GM23338 (cell line): ENCODE measurements around the gene CNNM1. TPM values are rescaled to one million over a fixed set of nuclear protein-coding genes. Genes with fewer than 3 reads are reported as not detected.

Source experiments
- ATAC-seq: fragments of 200-7000 bp; cut with Tn5 transposase; 3 replicates; pipeline ENCODE4 v1.9.1; 2020
- DNase-seq: peaks from one replicate; pipeline ENCODE4 v3.0.0-alpha.2; 2015; ENCODE audit warnings: low spot score
- H2AFZ ChIP-seq: fragments of 200-600 bp; sonication (generic); 2 replicates; pipeline ENCODE4 v1.8.0; 2016; ENCODE audit warnings: antibody characterized with exemption, mild to moderate bottlenecking, moderate library complexity
- H3F3A ChIP-seq: fragments of 200-600 bp; sonication (generic); replicated peaks from 2 replicates; pipeline ENCODE4 v1.8.0; 2017; ENCODE audit warnings: antibody characterized with exemption, mixed run types, low read depth
- H3K27ac ChIP-seq: fragments of 200-600 bp; sonication (generic); 2 replicates; pipeline ENCODE4 v1.6.1; 2016; ENCODE audit warnings: low read depth
- H3K27me3 ChIP-seq: fragments of 200-600 bp; sonication (generic); 2 replicates; pipeline ENCODE4 v1.8.0; 2016; ENCODE audit warnings: mild to moderate bottlenecking, mixed run types, moderate library complexity; ENCODE audit not compliant: insufficient read depth
- H3K36me3 ChIP-seq: fragments of 200-600 bp; sonication (generic); 2 replicates; pipeline ENCODE4 v1.8.0; 2016; ENCODE audit warnings: mild to moderate bottlenecking; ENCODE audit not compliant: insufficient read depth
- H3K4me1 ChIP-seq: fragments of 200-600 bp; sonication (generic); 2 replicates; pipeline ENCODE4 v1.8.0; 2016; ENCODE audit warnings: mild to moderate bottlenecking, moderate library complexity; ENCODE audit not compliant: insufficient read depth
- H3K4me2 ChIP-seq: fragments of 200-600 bp; sonication (generic); 2 replicates; pipeline ENCODE4 v1.7.1; 2017; ENCODE audit warnings: mixed run types
- H3K4me3 ChIP-seq: fragments of 200-600 bp; sonication (generic); 2 replicates; pipeline ENCODE4 v1.6.1; 2016; ENCODE audit warnings: mixed run types
- H3K79me2 ChIP-seq: fragments of 200-600 bp; sonication (generic); replicated peaks from 2 replicates; pipeline ENCODE4 v1.8.0; 2017; ENCODE audit warnings: mild to moderate bottlenecking; ENCODE audit not compliant: insufficient read depth
- H3K9me2 ChIP-seq: fragments of 200-600 bp; sonication (generic); 2 replicates; pipeline ENCODE4 v1.8.0; 2017; ENCODE audit not compliant: insufficient read depth
- H4K20me1 ChIP-seq: fragments of 200-600 bp; sonication (generic); replicated peaks from 2 replicates; pipeline ENCODE4 v1.8.0; 2017; ENCODE audit warnings: mild to moderate bottlenecking; ENCODE audit not compliant: insufficient read depth
- H3K27ac Mint-ChIP-seq: 2 replicates; pipeline ENCODE4 v1.8.0; 2020; ENCODE audit warnings: inconsistent platforms, mild to moderate bottlenecking, moderate library complexity, mixed read lengths
- H3K27me3 Mint-ChIP-seq: 3 replicates; pipeline ENCODE4 v1.8.0; 2022; ENCODE audit warnings: low read depth, mild to moderate bottlenecking, moderate library complexity, mixed read lengths, inconsistent platforms; ENCODE audit not compliant: insufficient read depth, poor library complexity
- H3K36me3 Mint-ChIP-seq: 3 replicates; pipeline ENCODE4 v1.8.0; 2021; ENCODE audit warnings: low read depth, mild to moderate bottlenecking, inconsistent platforms, moderate library complexity, mixed read lengths
- H3K4me1 Mint-ChIP-seq: 3 replicates; pipeline ENCODE4 v1.8.0; 2020; ENCODE audit warnings: mild to moderate bottlenecking, inconsistent platforms, mixed read lengths
- H3K4me3 Mint-ChIP-seq: 3 replicates; pipeline ENCODE4 v1.8.0; 2021; ENCODE audit warnings: moderate library complexity, mild to moderate bottlenecking, inconsistent platforms, mixed read lengths
- H3K9me3 Mint-ChIP-seq: 3 replicates; pipeline ENCODE4 v1.8.0; 2020; ENCODE audit warnings: moderate library complexity, mild to moderate bottlenecking, inconsistent platforms, mixed read lengths
- CREB1 ChIP-seq: fragments of 250-450 bp; sonication (Bioruptor Pico); IDR thresholded peaks from 2 replicates; pipeline ENCODE4 v1.5.0; 2020; ENCODE audit warnings: low read depth, mild to moderate bottlenecking, moderate library complexity
- ETS1 ChIP-seq: IDR thresholded peaks from 2 replicates; pipeline ENCODE4 v1.6.1; 2016; ENCODE audit warnings: antibody characterized with exemption
- EZH2phosphoT487 ChIP-seq: fragments of 200-600 bp; sonication (generic); IDR thresholded peaks from one replicate; pipeline ENCODE4 v1.8.1; 2018; ENCODE audit warnings: antibody characterized with exemption; ENCODE audit not compliant: unreplicated experiment
- NANOG ChIP-seq: IDR thresholded peaks from 2 replicates; pipeline ENCODE4 v1.6.1; 2016; ENCODE audit warnings: antibody characterized with exemption, borderline replicate concordance
- POLR2AphosphoS5 ChIP-seq: IDR thresholded peaks from 2 replicates; pipeline ENCODE4 v1.6.1; 2016; ENCODE audit warnings: antibody characterized with exemption, low read depth
- STAT1 ChIP-seq: IDR thresholded peaks from one replicate; pipeline ENCODE4 v1.6.1; 2016; ENCODE audit warnings: antibody characterized with exemption; ENCODE audit not compliant: unreplicated experiment
- ZNF331 ChIP-seq: fragments of 250-450 bp; sonication (Bioruptor Pico); IDR thresholded peaks from 2 replicates; pipeline ENCODE4 v1.5.0; 2020; ENCODE audit warnings: low read depth, mild to moderate bottlenecking, moderate library complexity
- ZNF462 ChIP-seq: fragments of 250-450 bp; sonication (Bioruptor Pico); IDR thresholded peaks from 2 replicates; pipeline ENCODE4 v1.5.0; 2020; ENCODE audit warnings: mild to moderate bottlenecking, moderate library complexity
- polyA plus RNA-seq: library from polyadenylated mRNA; unstranded; fragments of >200 nt; fragmentation: Nextera tagmentation; extraction: Ambion mirVana; gene quantifications from 2 replicates; pipeline ENCODE4 v1.2.1, GENCODE V29; 2016
- total RNA-seq: library from RNA; depleted of rRNA; stranded (reverse); fragments of >200 nt; shearing (Covaris generic); gene quantifications from 2 replicates; pipeline ENCODE4 v1.2.3, GENCODE V29; 2014

CNNM1 gene
- total and polyA plus RNA-seq, 2 experiments from 2014 or later, result 0.52 to 0.90 TPM

GRCh38 chr10:99374972-99375371, 45.8 kb downstream of the CNNM1 start:
- Histone ChIP-seq H3K9me2 (no peaks in the 10 kb centered on the region), H3K79me2 (no peaks in the 10 kb centered on the region), H2AFZ (no peak overlapping the region), H4K20me1 (no peaks in the 10 kb centered on the region; the same call in 1 of the 2 replicates), H3K36me3 (no peaks in the 10 kb centered on the region), H3K27me3 (no peaks in the 10 kb centered on the region), H3K4me1 (no peaks in the 10 kb centered on the region), H3K4me2 (no peak overlapping the region), H3K27ac (no peak overlapping the region), H3K4me3 (no peak overlapping the region), H3F3A (no peaks in the 10 kb centered on the region)
- H3K27ac Mint-ChIP-seq, result no peak overlapping the region
- H3K27me3 Mint-ChIP-seq, result peaks cover 9% of the 10 kb centered on the region
- ATAC-seq (no peak), DNase-seq (no peak)
- no peak for TF ChIP-seq POLR2AphosphoS5
- TF ChIP-seq EZH2phosphoT487, result no peak
- TF ChIP-seq NANOG, result no peak
- TF ChIP-seq ZNF462, result no peak
- TF ChIP-seq ZNF331, result no peak
- H3K9me3 Mint-ChIP-seq, result no peaks in the 10 kb centered on the region
- H3K4me3 Mint-ChIP-seq, result no peak overlapping the region
- no peaks in the 10 kb centered on the region for H3K36me3 Mint-ChIP-seq
- peaks cover 2% of the 10 kb centered on the region; the same call in 2 of the 3 replicates for H3K4me1 Mint-ChIP-seq

GRCh38 chr10:99375426-99375825, 46.3 kb downstream of the CNNM1 start:
- no peak overlapping the region for H3K4me2 ChIP-seq
- Mint-ChIP-seq H3K9me3 (no peaks in the 10 kb centered on the region), H3K27me3 (peaks cover 9% of the 10 kb centered on the region), H3K36me3 (no peaks in the 10 kb centered on the region), H3K27ac (no peak overlapping the region), H3K4me1 (peaks cover 2% of the 10 kb centered on the region; the same call in 2 of the 3 replicates), H3K4me3 (no peak overlapping the region)
- H3K27ac ChIP-seq, result no peak overlapping the region
- H3K9me2 ChIP-seq, result no peaks in the 10 kb centered on the region
- ATAC-seq (no peak), DNase-seq (no peak)
- no peaks in the 10 kb centered on the region for H3K4me1 ChIP-seq
- no peaks in the 10 kb centered on the region for H3K79me2 ChIP-seq
- H3F3A ChIP-seq, result no peaks in the 10 kb centered on the region
- no peaks in the 10 kb centered on the region; the same call in 1 of the 2 replicates for H4K20me1 ChIP-seq
- H3K36me3 ChIP-seq, result no peaks in the 10 kb centered on the region
- H3K4me3 ChIP-seq, result no peak overlapping the region
- H2AFZ ChIP-seq, result no peak overlapping the region
- H3K27me3 ChIP-seq, result no peaks in the 10 kb centered on the region
- TF ChIP-seq CREB1 (CRISPR knock-in tag) (no peak), STAT1 (no peak), ETS1 (no peak)
